Common myeloid progenitor, CD34-positive (primary cell): ENCODE measurements around the gene PCLAF.
A peak's percentile ranks its signal among the peaks of the same experiment; 100 is the strongest.
"Not testable (repeated sequence)": the region's sequence is repeated elsewhere in the genome, so short reads cannot be mapped to it uniquely, and the experiment has no call there.

Experiments used
- CTCF ChIA-PET: fragments of 350-600 bp; sonication (Branson Sonifier 250); formaldehyde crosslinking; loops from one replicate; lab custom pipeline; 2021; ENCODE audit warnings: antibody characterized with exemption; lab: Charles Lee
- POLR2A ChIA-PET: fragments of 350-600 bp; sonication (Branson Sonifier 250); formaldehyde crosslinking; loops from one replicate; lab custom pipeline; 2021; ENCODE audit warnings: antibody characterized with exemption; lab: Charles Lee
- DNase-seq, 3 donors: peaks; one replicate each; pipeline versions ENCODE4 v3.0.0 to v3.0.0-alpha.2; 2013
- H3K27ac ChIP-seq, 2 experiments: 1 replicate in 1 of 2; 2 replicates in 1 of 2; pipeline ENCODE4 v1.7.0; 2013; ENCODE audit warnings: inconsistent platforms in 2 of 2, low read length in 2 of 2, mild to moderate bottlenecking in 2 of 2, low read depth in 1 of 2, moderate library complexity in 1 of 2; ENCODE audit not compliant: severe bottlenecking in 2 of 2, insufficient read depth in 1 of 2, poor library complexity in 1 of 2
- H3K27me3 ChIP-seq, 5 experiments: replicated peaks in 2 of 5; 1 replicate in 3 of 5; 2 replicates in 2 of 5; pipeline versions ENCODE4 v1.6.1 to v1.7.0; 2013; ENCODE audit warnings: low read length in 4 of 5, mild to moderate bottlenecking in 2 of 5, moderate library complexity in 2 of 5, inconsistent platforms in 1 of 5; ENCODE audit not compliant: insufficient read depth in 5 of 5, control insufficient read depth in 4 of 5
- H3K36me3 ChIP-seq, 4 experiments: 1 replicate in 2 of 4; 2 replicates in 2 of 4; pipeline versions ENCODE4 v1.6.1 to v1.7.0; 2013; ENCODE audit warnings: low read length in 3 of 4, control low read depth in 1 of 4, mild to moderate bottlenecking in 1 of 4; ENCODE audit not compliant: control insufficient read depth in 4 of 4, insufficient read depth in 4 of 4
- H3K4me1 ChIP-seq, 4 experiments: 1 replicate in 3 of 4; 2 replicates in 1 of 4; pipeline versions ENCODE4 v1.6.1 to v1.7.1; 2013; ENCODE audit warnings: low read length in 3 of 4, mild to moderate bottlenecking in 3 of 4, control low read depth in 1 of 4, inconsistent platforms in 1 of 4, moderate library complexity in 1 of 4; ENCODE audit not compliant: control insufficient read depth in 4 of 4, insufficient read depth in 4 of 4; ENCODE audit errors: control extremely low read depth in 1 of 4
- H3K4me3 ChIP-seq, 7 experiments: 1 replicate in 4 of 7; 2 replicates in 3 of 7; pipeline versions ENCODE4 v1.5.1 to v1.7.0; 2013; ENCODE audit warnings: mild to moderate bottlenecking in 7 of 7, low read length in 6 of 7, moderate library complexity in 6 of 7, inconsistent platforms in 2 of 7, low read depth in 2 of 7, control low read depth in 1 of 7; ENCODE audit not compliant: insufficient read depth in 4 of 7, control insufficient read depth in 1 of 7; ENCODE audit errors: extremely low read depth in 1 of 7
- H3K9me3 ChIP-seq, 5 experiments: 1 replicate in 4 of 5; 2 replicates in 1 of 5; pipeline versions ENCODE4 v1.6.1 to v1.7.1; 2013; ENCODE audit warnings: low read length in 4 of 5, mild to moderate bottlenecking in 2 of 5, inconsistent platforms in 1 of 5, low read depth in 1 of 5, moderate library complexity in 1 of 5; ENCODE audit not compliant: control insufficient read depth in 4 of 5, insufficient read depth in 2 of 5; ENCODE audit errors: control extremely low read depth in 1 of 5
- WGBS: methylation state at CpG from one replicate; pipeline ENCODE4 v1.1.5; 2013; ENCODE audit not compliant: insufficient coverage; 5-methylcytosine and 5-hydroxymethylcytosine counted together

PCLAF gene

DNA sequence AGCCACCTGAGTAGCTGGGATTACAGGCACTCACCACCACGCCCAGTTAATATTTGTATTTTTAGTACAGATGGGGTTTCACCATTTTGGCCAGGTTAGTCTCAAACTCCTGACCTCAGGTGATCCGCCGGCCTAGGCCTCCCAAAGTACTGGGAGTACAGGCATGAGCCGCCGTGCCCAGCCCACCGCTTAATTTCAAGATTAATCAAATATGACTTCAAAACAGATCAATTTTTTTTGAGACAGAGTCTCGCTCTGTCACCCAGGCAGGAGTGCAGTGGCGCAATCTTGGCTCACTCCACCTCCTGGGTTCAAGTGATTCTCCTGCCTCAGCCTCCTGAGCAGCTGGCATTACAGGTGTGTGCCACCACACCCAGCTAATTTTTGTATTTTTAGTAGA lies 9.9 kb downstream of the PCLAF start:
- DNase-seq, CTCF ChIA-PET, H3K9me3 ChIP-seq, H3K4me3 ChIP-seq, H3K27ac ChIP-seq, H3K4me1 ChIP-seq, H3K27me3 ChIP-seq, POLR2A ChIA-PET: not testable (repeated sequence)
- WGBS, result 100% methylated on average over 8 of the region's 8 CpGs
- peaks cover 0 to 36% (median 9%) of the 10 kb centered on the region in 4 experiments for H3K36me3 ChIP-seq

DNA sequence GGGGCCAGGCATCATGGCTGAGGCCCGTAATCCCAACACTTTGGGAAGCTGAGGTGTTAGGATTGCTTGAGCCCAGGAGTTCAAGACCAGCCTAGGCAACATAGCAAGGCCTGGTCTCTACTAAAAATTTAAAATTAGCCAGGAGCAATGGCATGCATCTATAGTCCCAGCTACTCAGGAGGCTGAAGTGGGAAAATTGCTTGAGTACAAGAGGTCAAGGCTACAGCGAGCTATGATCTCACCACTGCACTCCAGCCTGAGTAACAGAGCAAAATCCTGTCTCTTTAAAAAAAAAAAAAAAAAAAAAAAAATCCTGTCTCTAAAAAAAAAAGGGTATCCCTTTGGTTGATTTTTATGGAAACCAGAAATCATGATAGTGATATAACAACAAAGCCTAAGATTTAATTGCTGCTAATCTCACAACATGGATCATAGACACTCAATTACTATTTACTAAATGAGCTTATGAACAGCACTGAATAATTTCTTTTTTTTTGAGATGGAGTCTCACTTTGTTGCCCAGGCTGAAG lies 12.1 kb downstream of the PCLAF start:
- no peak overlapping the region for H3K27ac ChIP-seq
- H3K4me3 ChIP-seq, result no peak overlapping the region
- 100% methylated on average over 1 of the region's 2 CpGs for WGBS
- CTCF ChIA-PET, result interaction anchor here (0.6 to 1.2 kb wide), 2 partner anchors 10 to 647 kb away, joined by 3 to 4 read pairs; no protein-coding TSS in a partner anchor
- H3K36me3 ChIP-seq, result peaks cover 0 to 29% (median 6%) of the 10 kb centered on the region in 4 experiments
- no peaks in the 10 kb centered on the region for H3K4me1 ChIP-seq
- POLR2A ChIA-PET, result no interaction called here
- H3K27me3 ChIP-seq, result no peaks in the 10 kb centered on the region
- no peak for DNase-seq
- H3K9me3 ChIP-seq, result no peaks in the 10 kb centered on the region

DNA sequence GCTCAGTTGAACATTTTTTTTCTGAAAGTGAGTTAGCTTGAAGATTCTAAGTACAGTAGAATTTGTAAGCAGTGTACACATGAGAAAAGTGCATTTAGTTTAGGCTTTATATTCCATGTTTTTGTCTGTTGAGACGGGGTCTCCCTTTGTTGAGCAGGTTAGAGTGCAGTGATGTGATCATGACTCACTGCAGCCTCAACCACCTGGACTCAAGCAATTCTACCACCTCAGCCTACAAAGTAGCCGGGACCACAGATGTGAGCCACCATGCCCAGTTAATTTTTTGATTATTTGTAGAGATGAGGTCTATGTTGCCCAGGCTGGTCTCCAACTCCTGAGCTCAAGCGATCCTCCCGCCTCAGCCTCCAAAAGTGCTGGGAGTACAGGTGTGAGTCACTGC lies 20.0 kb downstream of the PCLAF start:
- ChIA-PET POLR2A (no interaction called here), CTCF (no interaction called here)
- H3K4me3 ChIP-seq, result no peak overlapping the region
- no peaks in the 10 kb centered on the region for H3K27me3 ChIP-seq
- DNase-seq, result no peak
- no peaks in the 10 kb centered on the region for H3K9me3 ChIP-seq
- 88% methylated on average over 2 of the region's 4 CpGs for WGBS
- peaks cover 0 to 14% (median 0%) of the 10 kb centered on the region in 4 experiments for H3K36me3 ChIP-seq
- peaks cover 0 to 8% (median 5%) of the 10 kb centered on the region in 4 experiments for H3K4me1 ChIP-seq
- no peak overlapping the region for H3K27ac ChIP-seq

- DNase-seq, result no peak
- H3K4me3 ChIP-seq, result peak overlapping the region in 6 of 7 experiments; percentile 86 to 97 (median 91)
- 40% methylated on average over 1 of the region's 5 CpGs for WGBS
- H3K27me3 ChIP-seq, result no peaks in the 10 kb centered on the region
- peaks cover 6 to 20% (median 13%) of the 10 kb centered on the region in 4 experiments for H3K4me1 ChIP-seq
- H3K27ac ChIP-seq, result peak overlapping the region; percentile 52 to 83
- POLR2A ChIA-PET, result interaction anchor here (1.4 kb wide), 1 partner anchor 194 kb away, joined by 4 read pairs; the partner anchor contains the start of gene PPIB
- H3K9me3 ChIP-seq, result no peaks in the 10 kb centered on the region
- CTCF ChIA-PET, result no interaction called here
- peaks cover 0 to 6% (median under 1%) of the 10 kb centered on the region in 4 experiments for H3K36me3 ChIP-seq
Observed at GRCh38 chr15:64356710-64357040, 24.6 kb downstream of the PCLAF start.

DNA sequence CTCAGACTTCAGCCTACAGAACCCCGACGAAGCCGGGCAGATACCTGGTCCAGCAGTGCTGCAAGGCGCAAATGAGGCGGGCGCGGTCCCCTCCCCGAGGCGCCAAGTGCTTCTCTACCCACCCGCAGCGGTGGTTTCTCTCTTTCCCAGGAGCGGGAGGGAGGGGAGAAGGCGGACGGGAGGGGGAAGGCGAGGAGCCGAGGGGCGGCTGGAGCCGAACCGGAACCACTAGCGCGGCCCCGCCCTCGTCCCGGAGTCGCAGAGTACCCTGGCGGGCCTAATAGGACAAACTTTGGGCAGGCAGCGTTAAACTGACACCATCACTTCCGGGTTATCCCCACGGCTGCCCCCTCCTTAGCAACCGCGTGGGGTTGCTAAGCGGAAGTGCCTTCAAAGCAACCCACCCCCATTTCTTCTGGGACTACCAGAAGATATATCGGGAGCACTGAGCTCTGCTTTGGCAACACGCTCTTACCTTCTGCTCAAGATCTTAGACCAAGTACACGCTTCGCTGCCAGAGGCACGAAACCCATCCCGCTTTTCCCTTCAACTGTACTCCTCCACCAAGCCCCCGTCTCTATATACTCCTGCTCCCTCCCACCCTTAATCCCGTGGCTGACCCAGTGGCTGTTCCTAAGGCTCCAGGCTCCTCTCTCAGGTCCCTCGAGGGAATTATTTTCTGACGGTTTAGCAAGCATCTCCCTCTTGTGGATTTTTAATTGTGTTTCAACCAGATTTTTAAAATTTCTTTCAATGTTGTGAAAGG lies 25.1 kb downstream of the PCLAF start, which contains the start of gene CSNK1G1:
TSS of gene CSNK1G1 (minus strand) at position 230 of the 766 bp plus-strand sequence. CDS start 55,674 bp downstream, outside the sequence.
- H3K36me3 ChIP-seq, result peaks cover 0 to 3% (median under 1%) of the 10 kb centered on the region in 4 experiments
- ChIA-PET CTCF (interaction anchor here (0.6 to 1.1 kb wide), 3 partner anchors 31 to 146 kb away, joined by 3 to 4 read pairs (median 3); partner anchors contain the start of gene TRIP4), POLR2A (interaction anchor here (0.5 to 1.4 kb wide), 2 partner anchors 33 to 193 kb away, joined by 4 read pairs; partner anchors contain the start of gene PPIB)

GRCh38 chr15:64355348-64355943 lies 25.8 kb downstream of the PCLAF start:
- H3K9me3 ChIP-seq, result no peaks in the 10 kb centered on the region
- ChIA-PET POLR2A (interaction anchor here (0.5 to 1.4 kb wide), 2 partner anchors 33 to 192 kb away, joined by 4 read pairs; partner anchors contain the start of gene PPIB), CTCF (interaction anchor here (0.6 to 1.1 kb wide), 3 partner anchors 32 to 145 kb away, joined by 3 to 4 read pairs (median 3); partner anchors contain the start of gene TRIP4)
- H3K36me3 ChIP-seq, result peaks cover 0 to 2% (median 0%) of the 10 kb centered on the region in 4 experiments
- H3K4me1 ChIP-seq, result peaks cover 6 to 20% (median 13%) of the 10 kb centered on the region in 4 experiments
- peak overlapping the region; percentile 64 to 83 for H3K27ac ChIP-seq
- H3K4me3 ChIP-seq, result peak overlapping the region; percentile 74 to 97 (median 90)
- WGBS, result 0% methylated on average over 13 of the region's 30 CpGs
- no peaks in the 10 kb centered on the region for H3K27me3 ChIP-seq
- DNase-seq, result peak; percentile 15 to 41 (median 34)

More for the DNA sequence above, 25.1 kb downstream of the PCLAF start, which contains the start of gene CSNK1G1:
- Histone ChIP-seq H3K27me3 (no peaks in the 10 kb centered on the region), H3K9me3 (no peaks in the 10 kb centered on the region), H3K4me3 (peak within 1 kb of the TSS; percentile 74 to 97 (median 90)), H3K27ac (peak within 1 kb of the TSS; percentile 64 to 83), H3K4me1 (peaks cover 6 to 20% (median 13%) of the 10 kb centered on the region in 4 experiments)
- 0% methylated on average over 23 of the region's 42 CpGs for WGBS
- DNase-seq, result peak; percentile 98
